Measurements from ENCODE around the gene ZFPM1.

ZFPM1 gene

DNA sequence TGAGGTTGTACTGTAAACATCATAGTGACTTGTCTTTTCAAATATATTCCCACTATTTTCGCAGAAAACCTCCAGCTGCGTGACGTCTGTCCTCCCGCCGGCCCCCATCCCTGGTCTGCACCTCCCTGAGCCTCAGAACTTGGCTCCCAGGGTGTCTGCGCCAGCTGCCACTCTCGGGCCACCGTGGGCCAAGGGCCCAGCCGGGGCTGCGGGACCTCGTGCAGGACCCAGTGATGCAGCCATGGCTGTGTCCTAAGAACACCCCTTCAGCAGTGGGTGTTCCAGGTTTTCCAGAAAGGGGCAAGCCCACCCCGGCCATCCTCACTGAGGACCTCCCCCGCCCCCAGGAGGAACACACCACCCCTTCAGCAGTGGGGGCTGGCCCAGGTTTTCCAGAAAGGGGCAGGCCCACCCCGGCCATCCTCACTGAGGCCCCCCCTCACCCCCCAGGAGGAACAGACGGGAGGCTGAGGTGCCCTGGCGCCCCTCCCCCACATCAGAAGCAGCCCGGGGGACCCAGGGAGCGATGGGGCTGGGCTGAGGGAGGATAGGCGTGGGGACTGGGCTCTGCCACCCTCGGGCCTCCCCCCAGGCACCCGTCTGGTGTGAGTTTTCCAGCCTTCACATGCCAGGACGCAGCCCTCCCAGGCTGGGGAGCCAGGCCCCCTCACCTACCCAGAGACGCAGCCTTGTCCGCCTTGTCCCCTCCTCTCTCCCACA, 12.2 kb upstream of the ZFPM1 start:
- H3K4me2 ChIP-seq (ENCODE audit: low read length), result no peak overlapping the region
- H3K4me3 ChIP-seq (ENCODE audit: low read depth, low read length), result no peak overlapping the region
- no peaks in the 10 kb centered on the region for H3K27me3 ChIP-seq (ENCODE audit: control insufficient read depth, insufficient read depth, low read length)
- no peak overlapping the region for H3K9ac ChIP-seq
- H2AFZ ChIP-seq, result no peak overlapping the region
- no peak overlapping the region for H3K27ac ChIP-seq
- TF ChIP-seq, protein P1, sequence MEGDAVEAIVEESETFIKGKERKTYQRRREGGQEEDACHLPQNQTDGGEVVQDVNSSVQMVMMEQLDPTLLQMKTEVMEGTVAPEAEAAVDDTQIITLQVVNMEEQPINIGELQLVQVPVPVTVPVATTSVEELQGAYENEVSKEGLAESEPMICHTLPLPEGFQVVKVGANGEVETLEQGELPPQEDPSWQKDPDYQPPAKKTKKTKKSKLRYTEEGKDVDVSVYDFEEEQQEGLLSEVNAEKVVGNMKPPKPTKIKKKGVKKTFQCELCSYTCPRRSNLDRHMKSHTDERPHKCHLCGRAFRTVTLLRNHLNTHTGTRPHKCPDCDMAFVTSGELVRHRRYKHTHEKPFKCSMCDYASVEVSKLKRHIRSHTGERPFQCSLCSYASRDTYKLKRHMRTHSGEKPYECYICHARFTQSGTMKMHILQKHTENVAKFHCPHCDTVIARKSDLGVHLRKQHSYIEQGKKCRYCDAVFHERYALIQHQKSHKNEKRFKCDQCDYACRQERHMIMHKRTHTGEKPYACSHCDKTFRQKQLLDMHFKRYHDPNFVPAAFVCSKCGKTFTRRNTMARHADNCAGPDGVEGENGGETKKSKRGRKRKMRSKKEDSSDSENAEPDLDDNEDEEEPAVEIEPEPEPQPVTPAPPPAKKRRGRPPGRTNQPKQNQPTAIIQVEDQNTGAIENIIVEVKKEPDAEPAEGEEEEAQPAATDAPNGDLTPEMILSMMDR (IDR thresholded peaks at IDR 0.05), result no peak
- H3K36me3 ChIP-seq (ENCODE audit: control insufficient read depth, insufficient read depth, low read length), result no peaks in the 10 kb centered on the region
- no peaks in the 10 kb centered on the region for H3K79me2 ChIP-seq
- no peaks in the 10 kb centered on the region for H3K9me3 ChIP-seq (ENCODE audit: control insufficient read depth, low read length)
- H3K4me1 ChIP-seq, result peaks cover 5% of the 10 kb centered on the region

DNA sequence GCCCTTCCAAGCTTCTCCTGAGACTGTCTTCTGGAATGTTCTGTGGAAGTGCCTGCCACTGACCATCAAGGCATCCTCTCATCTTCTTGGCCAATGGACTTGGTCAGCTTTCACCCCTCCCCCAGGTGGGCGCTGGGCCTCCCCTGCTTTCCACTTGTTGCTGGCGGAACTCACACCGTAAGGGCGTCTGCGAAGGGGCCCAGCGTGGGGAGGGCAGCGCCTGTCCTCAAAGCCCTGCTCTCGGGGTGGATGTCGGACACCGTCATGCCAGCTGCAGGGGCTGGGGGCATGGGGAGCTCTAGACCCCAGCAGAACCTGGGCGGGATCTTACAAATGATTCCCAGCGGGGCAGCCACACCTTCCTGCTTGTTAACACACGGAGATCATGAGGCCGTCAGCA, 11.6 kb upstream of the ZFPM1 start:
- no peak overlapping the region for H3K27ac ChIP-seq
- TF ChIP-seq, protein P1 (IDR thresholded peaks at IDR 0.05), result no peak
- no peak overlapping the region for H3K4me3 ChIP-seq (ENCODE audit: low read depth, low read length)
- no peaks in the 10 kb centered on the region for H3K36me3 ChIP-seq (ENCODE audit: control insufficient read depth, insufficient read depth, low read length)
- H3K79me2 ChIP-seq, result no peaks in the 10 kb centered on the region
- H3K27me3 ChIP-seq (ENCODE audit: control insufficient read depth, insufficient read depth, low read length), result no peaks in the 10 kb centered on the region
- no peak overlapping the region for H2AFZ ChIP-seq
- peaks cover 5% of the 10 kb centered on the region for H3K4me1 ChIP-seq
- H3K9me3 ChIP-seq (ENCODE audit: control insufficient read depth, low read length), result no peaks in the 10 kb centered on the region
- no peak overlapping the region for H3K4me2 ChIP-seq (ENCODE audit: low read length)
- no peak overlapping the region for H3K9ac ChIP-seq

DNA sequence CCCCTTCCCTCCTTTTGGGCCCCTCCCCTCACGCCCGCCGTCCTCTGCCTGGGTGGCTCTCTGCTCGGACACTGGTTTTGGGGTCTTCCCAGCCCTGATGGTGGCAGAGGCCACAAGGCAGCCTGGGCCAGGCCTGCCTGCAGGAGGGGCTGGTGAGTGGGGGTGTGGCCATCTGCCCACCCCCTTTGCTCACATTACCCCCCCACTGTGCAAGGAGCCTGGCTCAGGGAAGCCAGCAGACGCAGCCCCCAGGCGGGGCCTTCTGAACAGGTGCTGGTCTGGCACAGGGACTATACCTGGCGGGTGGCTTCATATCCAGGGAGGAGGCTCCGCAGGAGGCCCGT, 10.7 kb upstream of the ZFPM1 start:
- no peak overlapping the region for H3K9ac ChIP-seq
- peaks cover 5% of the 10 kb centered on the region for H3K4me1 ChIP-seq
- no peaks in the 10 kb centered on the region for H3K36me3 ChIP-seq (ENCODE audit: control insufficient read depth, insufficient read depth, low read length)
- no peaks in the 10 kb centered on the region for H3K27me3 ChIP-seq (ENCODE audit: control insufficient read depth, insufficient read depth, low read length)
- no peaks in the 10 kb centered on the region for H3K9me3 ChIP-seq (ENCODE audit: control insufficient read depth, low read length)
- H3K4me2 ChIP-seq (ENCODE audit: low read length), result no peak overlapping the region
- no peaks in the 10 kb centered on the region for H3K79me2 ChIP-seq
- H2AFZ ChIP-seq, result no peak overlapping the region
- no peak overlapping the region for H3K4me3 ChIP-seq (ENCODE audit: low read depth, low read length)
- TF ChIP-seq, protein P1 (IDR thresholded peaks at IDR 0.05), result no peak
- no peak overlapping the region for H3K27ac ChIP-seq

DNA sequence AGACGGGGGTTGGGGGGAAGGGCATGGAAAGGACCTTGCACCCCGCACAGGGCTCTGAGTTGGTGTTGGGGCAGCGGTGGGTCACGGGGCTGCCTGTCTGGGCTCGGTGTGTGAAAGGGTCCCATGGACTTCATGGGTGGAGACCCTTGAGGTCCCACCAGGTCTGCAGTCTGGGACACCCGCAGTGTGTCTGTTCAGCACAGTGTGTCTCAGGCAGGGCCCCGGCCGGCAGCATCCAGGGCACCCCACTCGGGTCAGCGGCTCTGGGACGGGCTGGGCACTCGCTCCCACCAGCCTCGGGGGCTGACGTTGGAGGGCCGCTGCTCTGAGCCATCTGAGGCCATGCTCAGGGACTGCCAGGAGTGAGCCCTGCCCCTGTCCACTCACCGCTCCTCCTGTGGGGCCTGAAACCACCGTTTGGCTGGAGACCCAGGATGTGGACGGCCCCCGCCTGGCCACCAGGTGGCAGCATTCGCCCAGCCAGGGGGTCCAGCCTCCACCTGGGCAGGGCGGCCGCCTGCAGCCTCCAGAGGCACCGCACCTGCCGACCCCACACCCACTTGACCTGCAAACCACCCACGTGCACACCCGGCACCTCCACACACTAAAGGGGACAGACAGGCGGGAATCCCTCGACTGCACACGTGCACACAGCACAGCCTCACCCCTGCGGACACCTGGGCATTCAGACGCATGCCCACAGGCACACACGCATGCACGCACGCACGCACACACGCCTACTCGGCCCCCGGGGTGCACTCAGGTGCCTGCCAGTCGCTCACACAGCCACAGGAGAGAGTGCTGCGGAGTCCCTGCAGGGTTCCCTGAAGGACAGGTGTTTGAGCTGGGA, 10.1 kb upstream of the ZFPM1 start:
- no peak overlapping the region for H3K9ac ChIP-seq

More for the DNA sequence above, 10.1 kb upstream of the ZFPM1 start:
- TF ChIP-seq, protein P1 (IDR thresholded peaks at IDR 0.05), result peak; percentile 97
- no peaks in the 10 kb centered on the region for H3K27me3 ChIP-seq (ENCODE audit: control insufficient read depth, insufficient read depth, low read length)
- H3K27ac ChIP-seq, result no peak overlapping the region
- H3K9me3 ChIP-seq (ENCODE audit: control insufficient read depth, low read length), result no peaks in the 10 kb centered on the region
- no peak overlapping the region for H3K4me2 ChIP-seq (ENCODE audit: low read length)
- peaks cover 5% of the 10 kb centered on the region for H3K4me1 ChIP-seq
- no peaks in the 10 kb centered on the region for H3K79me2 ChIP-seq
- no peak overlapping the region for H2AFZ ChIP-seq
- no peaks in the 10 kb centered on the region for H3K36me3 ChIP-seq (ENCODE audit: control insufficient read depth, insufficient read depth, low read length)
- H3K4me3 ChIP-seq (ENCODE audit: low read depth, low read length), result no peak overlapping the region

All from parathyroid adenoma (tissue), 2 donors.